OCI-LY7 (cell line): Measurements from ENCODE around the gene AGFG2.

ENCODE experiments used
- EZH2phosphoT487 ChIP-seq: fragments of 200-600 bp; sonication (generic); IDR thresholded peaks from 2 replicates; pipeline ENCODE4 v1.6.1; 2018; ENCODE audit warnings: low read depth, borderline replicate concordance, mild to moderate bottlenecking, mixed run types, antibody characterized with exemption, low read length, moderate library complexity, mixed read lengths
- TF ChIP-seq, protein P1 (sequence below): fragments of 200-600 bp; sonication (generic); conservative IDR thresholded peaks from 2 replicates; pipeline ENCODE4 v1.5.1; 2014; ENCODE audit warnings: mild to moderate bottlenecking, antibody characterized with exemption, low read length, moderate library complexity, mixed read lengths

DNA sequence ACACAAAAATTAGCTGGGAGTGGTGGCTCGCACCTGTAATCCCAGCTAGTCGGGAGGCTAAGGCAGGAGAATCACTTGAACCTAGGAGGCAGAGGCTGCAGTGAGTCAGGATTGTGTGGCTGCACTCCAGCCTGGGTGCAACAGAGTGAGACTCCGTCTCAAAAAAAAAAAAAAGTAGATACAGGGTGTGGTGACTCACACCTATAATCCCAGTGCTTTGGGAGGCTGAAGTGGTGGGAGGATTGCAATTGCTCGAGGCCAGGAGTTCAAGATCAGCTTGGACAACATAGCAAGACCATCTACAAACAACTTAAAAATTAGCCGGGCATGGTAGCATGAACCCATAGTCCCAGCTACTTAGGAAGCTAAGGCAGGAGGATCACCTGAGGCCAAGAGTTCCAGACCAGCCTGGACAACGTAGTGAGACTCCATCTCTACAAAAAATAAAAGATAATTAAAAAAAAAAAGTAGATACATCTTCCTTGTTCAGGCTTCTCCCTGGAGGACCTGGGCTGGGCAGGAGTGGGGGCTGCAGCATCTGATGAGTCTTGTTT is 75.4 kb downstream of the AGFG2 start:
- TF ChIP-seq, protein P1, sequence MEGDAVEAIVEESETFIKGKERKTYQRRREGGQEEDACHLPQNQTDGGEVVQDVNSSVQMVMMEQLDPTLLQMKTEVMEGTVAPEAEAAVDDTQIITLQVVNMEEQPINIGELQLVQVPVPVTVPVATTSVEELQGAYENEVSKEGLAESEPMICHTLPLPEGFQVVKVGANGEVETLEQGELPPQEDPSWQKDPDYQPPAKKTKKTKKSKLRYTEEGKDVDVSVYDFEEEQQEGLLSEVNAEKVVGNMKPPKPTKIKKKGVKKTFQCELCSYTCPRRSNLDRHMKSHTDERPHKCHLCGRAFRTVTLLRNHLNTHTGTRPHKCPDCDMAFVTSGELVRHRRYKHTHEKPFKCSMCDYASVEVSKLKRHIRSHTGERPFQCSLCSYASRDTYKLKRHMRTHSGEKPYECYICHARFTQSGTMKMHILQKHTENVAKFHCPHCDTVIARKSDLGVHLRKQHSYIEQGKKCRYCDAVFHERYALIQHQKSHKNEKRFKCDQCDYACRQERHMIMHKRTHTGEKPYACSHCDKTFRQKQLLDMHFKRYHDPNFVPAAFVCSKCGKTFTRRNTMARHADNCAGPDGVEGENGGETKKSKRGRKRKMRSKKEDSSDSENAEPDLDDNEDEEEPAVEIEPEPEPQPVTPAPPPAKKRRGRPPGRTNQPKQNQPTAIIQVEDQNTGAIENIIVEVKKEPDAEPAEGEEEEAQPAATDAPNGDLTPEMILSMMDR: no peak
- no peak for TF ChIP-seq EZH2phosphoT487
